Heart left ventricle (tissue), 16 donors: ENCODE data around the gene SYT15. TPM values are rescaled to one million over a fixed set of nuclear protein-coding genes. Genes with fewer than 3 reads are reported as not detected.
A peak's percentile ranks its signal among the peaks of the same experiment; 100 is the strongest.

Source experiments
- ATAC-seq, 4 donors: fragments of 200-7000 bp; cut with Tn5 transposase; one replicate each; pipeline ENCODE4 v1.9.1; 2020 to 2022; ENCODE audit warnings: moderate library complexity in 4 of 4, mild to moderate bottlenecking in 3 of 4, moderate number of reproducible peaks in 1 of 4
- DNase-seq, 5 donors: peaks; one replicate each; pipeline ENCODE4 v3.0.0-alpha.2; 2020
- H3K27ac ChIP-seq, 12 donors: fragments of 200-600 bp; sonication (generic) in 4 of 12; one replicate each; pipeline versions ENCODE4 v1.5.0 to v1.8.0; 2016 to 2022; ENCODE audit warnings: mild to moderate bottlenecking in 2 of 12
- H3K27me3 ChIP-seq, 9 donors: fragments of 200-600 bp; sonication (generic) in 2 of 9; one replicate each; pipeline versions ENCODE4 v1.5.1 to v1.8.0; 2016 to 2022; ENCODE audit warnings: mild to moderate bottlenecking in 3 of 9
- H3K36me3 ChIP-seq, 9 donors: fragments of 200-600 bp; sonication (generic) in 2 of 9; one replicate each; pipeline versions ENCODE4 v1.5.0 to v1.8.0; 2018 to 2022; ENCODE audit warnings: mild to moderate bottlenecking in 2 of 9
- H3K4me1 ChIP-seq, 12 donors: fragments of 200-600 bp; sonication (generic) in 4 of 12; one replicate each; pipeline versions ENCODE4 v1.5.0 to v1.8.0; 2016 to 2022; ENCODE audit warnings: mild to moderate bottlenecking in 3 of 12
- H3K4me3 ChIP-seq, 12 donors: fragments of 200-600 bp; sonication (generic) in 4 of 12; one replicate each; pipeline versions ENCODE4 v1.5.0 to v1.8.0; 2017 to 2022; ENCODE audit warnings: mild to moderate bottlenecking in 9 of 12, moderate library complexity in 4 of 12
- H3K9me3 ChIP-seq, 12 donors: fragments of 200-600 bp; sonication (generic) in 4 of 12; one replicate each; pipeline versions ENCODE4 v1.5.0 to v1.8.0; 2016 to 2022; ENCODE audit warnings: mild to moderate bottlenecking in 1 of 12
- CTCF ChIP-seq, 12 donors: fragments of 200-600 bp; sonication (generic) in 4 of 12; IDR thresholded peaks; one replicate each; pipeline versions ENCODE4 v1.5.0 to v1.8.0; 2018 to 2022; ENCODE audit warnings: antibody characterized with exemption in 12 of 12, mild to moderate bottlenecking in 5 of 12
- POLR2A ChIP-seq, 2 donors: fragments of 450-650 bp; IDR thresholded peaks; one replicate each; pipeline ENCODE4 v1.6.1; 2017; ENCODE audit warnings: antibody characterized with exemption in 2 of 2, mild to moderate bottlenecking in 2 of 2, moderate library complexity in 2 of 2
- whole genome bisulfite sequencing, 4 donors: extraction: QIAGEN DNeasy Blood & Tissue Kit in 2 of 4; methylation state at CpG; one replicate each; pipeline versions ENCODE4 v1.1.5 to v1.1.7; 2013 to 2018; 5-methylcytosine and 5-hydroxymethylcytosine counted together
- intact Hi-C, 10 donors: fragments of 100-400 bp; cut with DNase I; formaldehyde crosslinking; loops; one replicate each; pipeline versions ENCODE4 v1.11.1 to v1.14.2; 2022
- polyA plus RNA-seq, 2 donors: library from polyadenylated mRNA; stranded (reverse); fragments of 200-250 nt; gene quantifications; one replicate each; pipeline ENCODE4 v1.2.3, GENCODE V29; 2013
- total RNA-seq, 9 donors: library from RNA; depleted of rRNA in 2 of 9; stranded (reverse); fragments of >200 nt in 2 of 9; fragmentation: NEBNext Ultra II Directional in 3 of 9; extraction: Animal tissue kit (Norgen Biotek cat#: 25700) in 3 of 9; gene quantifications; one replicate each; pipeline versions ENCODE4 v1.1.0 to v1.2.4, GENCODE V29; 2016 to 2023
- donor health status: ischemic (EF 13 %, LVEDD 7.1; RV severe dilation, severe dysfunction).
- donor health status: healthy with polysubstance abuse.
- donor health status: DM: no; HTN: yes; CAD: no.
- donor health status: DM: no; HTN: no; CAD: no.
- donor health status: ischemic (EF 25% LVEDD 6.9; RV normal size, moderate dysfunction).
- donor health status: ischemic (EF 25% LVEDD 5.7; RV mildly dilated, moderate dysfunction).
- donor health status: healthy.
- donor health status: DM: yes; HTN: yes; CAD: no.
- donor health status: ischemic (EF 35%, LVEDD 5.7; RV mildly dilated, moderate dysfunction).
- donor health status: nonischemic (EF 11% LVEDD 7.7; RV severe dilation, severe dysfunction).
- donor health status: DM: yes; HTN: yes; CAD: no.
- donor health status: PGD.
- donor health status: ischemic (EF 29% LVEDD 5.4; RV normal size, mild dysfunction).
- donor health status: nonischemic (EF 23%, LVEDD 6.1; RV moderate dilation, normal function).

The SYT15 gene
- total and polyA plus RNA-seq, 11 donors: 1.0 to 5.2 (median 2.7) TPM

GRCh38 chr10:46541017-46541661, 37.8 kb upstream of the SYT15 start:
- ATAC-seq (peak in 1 of 4 donors; percentile 17), DNase-seq (peak in 3 of 5 donors; percentile 33 to 64 (median 48))
- Histone ChIP-seq H3K36me3 (no peaks in the 10 kb centered on the region), H3K27ac (no peak overlapping the region), H3K27me3 (peaks cover 0 to 81% (median 27%) of the 10 kb centered on the region in 9 donors), H3K4me3 (peak overlapping the region in 4 of 12 donors; percentile 10 to 30 (median 18)), H3K4me1 (peaks cover 0 to 9% (median 0%) of the 10 kb centered on the region in 12 donors), H3K9me3 (no peaks in the 10 kb centered on the region)
- TF ChIP-seq CTCF (IDR thresholded peaks at IDR 0.05) (peak in 9 of 12 donors; percentile 8 to 43 (median 26)), POLR2A (IDR thresholded peaks at IDR 0.05) (no peak)
- intact Hi-C loops: no loop called here
- WGBS, 4 donors: 10 to 18% (median 11%) methylated on average over 33 to 42 of the region's 42 CpGs

- peaks cover 0 to 77% (median 22%) of the 10 kb centered on the region in 9 donors for H3K27me3 ChIP-seq
- intact Hi-C loops: no loop called here
- TF ChIP-seq CTCF (IDR thresholded peaks at IDR 0.05): no peak
- no peak for TF ChIP-seq POLR2A (IDR thresholded peaks at IDR 0.05)
- WGBS, 4 donors: 79 to 84% (median 83%) methylated on average over 7 of the region's 7 CpGs
- DNase-seq (peak in 3 of 5 donors; percentile 21 to 42 (median 24)), ATAC-seq (no peak)
- no peaks in the 10 kb centered on the region for H3K9me3 ChIP-seq
- H3K4me1 ChIP-seq: peaks cover 0 to 9% (median 0%) of the 10 kb centered on the region in 12 donors
- H3K27ac ChIP-seq: no peak overlapping the region
- no peak overlapping the region for H3K4me3 ChIP-seq
- no peaks in the 10 kb centered on the region for H3K36me3 ChIP-seq
Measured at GRCh38 chr10:46541735-46542566, 37.0 kb upstream of the SYT15 start.

GRCh38 chr10:46542567-46543465, 36.1 kb upstream of the SYT15 start:
- no peak overlapping the region for H3K27ac ChIP-seq
- TF ChIP-seq POLR2A (IDR thresholded peaks at IDR 0.05): no peak
- TF ChIP-seq CTCF (IDR thresholded peaks at IDR 0.05): no peak
- no peak for ATAC-seq
- H3K9me3 ChIP-seq: no peaks in the 10 kb centered on the region
- WGBS, 4 donors: 79 to 86% (median 82%) methylated on average over 7 of the region's 7 CpGs
- peak in 3 of 5 donors; percentile 19 to 61 (median 19) for DNase-seq
- no peak overlapping the region for H3K4me3 ChIP-seq
- peaks cover 0 to 79% (median 22%) of the 10 kb centered on the region in 9 donors for H3K27me3 ChIP-seq
- H3K36me3 ChIP-seq: no peaks in the 10 kb centered on the region
- intact Hi-C loops: no loop called here
- H3K4me1 ChIP-seq: peaks cover 0 to 9% (median 0%) of the 10 kb centered on the region in 12 donors
